Natural killer cell (primary cell): Measurements from ENCODE around the gene TUBB1. TPM values are rescaled to one million over a fixed set of nuclear protein-coding genes. Genes with fewer than 3 reads are reported as not detected.

Experiments
- ATAC-seq, 3 donors: fragments of 150-1000 bp in 2 of 3; fragments of 200-7000 bp in 1 of 3; cut with Tn5 transposase; 1 replicate in 1 of 3; 2 replicates in 2 of 3; pipeline ENCODE4 v1.10.0; 2021; ENCODE audit warnings: mild to moderate bottlenecking in 2 of 3, moderate library complexity in 2 of 3
- DNase-seq, 2 donors: peaks; one replicate each; pipeline versions ENCODE4 v3.0.0 to v3.0.0-alpha.2; 2013 to 2021; ENCODE audit warnings: mixed read lengths in 1 of 2
- H3K27ac ChIP-seq: one replicate; pipeline ENCODE4 v1.5.1; 2013; ENCODE audit warnings: mild to moderate bottlenecking, low read length
- H3K27me3 ChIP-seq: one replicate; pipeline ENCODE4 v1.6.1; 2013; ENCODE audit warnings: low read length; ENCODE audit not compliant: control insufficient read depth, insufficient read depth
- H3K36me3 ChIP-seq: one replicate; pipeline ENCODE4 v1.6.1; 2013; ENCODE audit warnings: low read length; ENCODE audit not compliant: control insufficient read depth, insufficient read depth
- H3K4me1 ChIP-seq: one replicate; pipeline ENCODE4 v1.6.1; 2013; ENCODE audit warnings: low read length; ENCODE audit not compliant: control insufficient read depth, insufficient read depth
- H3K4me3 ChIP-seq: one replicate; pipeline ENCODE4 v1.5.1; 2013; ENCODE audit warnings: low read length
- H3K9me3 ChIP-seq: one replicate; pipeline ENCODE4 v1.6.1; 2013; ENCODE audit warnings: low read length; ENCODE audit not compliant: control insufficient read depth, insufficient read depth
- H3K27ac Mint-ChIP-seq, 2 donors: one replicate each; pipeline ENCODE4 v1.8.0; 2022; ENCODE audit warnings: mild to moderate bottlenecking in 2 of 2, mixed read lengths in 2 of 2, moderate library complexity in 1 of 2
- H3K27me3 Mint-ChIP-seq, 2 donors: one replicate each; pipeline ENCODE4 v1.8.0; 2022; ENCODE audit warnings: low read depth in 2 of 2, mixed read lengths in 2 of 2
- H3K36me3 Mint-ChIP-seq: one replicate; pipeline ENCODE4 v1.8.0; 2022; ENCODE audit warnings: mixed read lengths
- H3K4me1 Mint-ChIP-seq, 2 donors: one replicate each; pipeline ENCODE4 v1.8.0; 2022; ENCODE audit warnings: mixed read lengths in 2 of 2
- H3K4me3 Mint-ChIP-seq: one replicate; pipeline ENCODE4 v1.8.0; 2022; ENCODE audit warnings: mild to moderate bottlenecking, moderate library complexity, mixed read lengths
- H3K9me3 Mint-ChIP-seq, 2 donors: one replicate each; pipeline ENCODE4 v1.8.0; 2022; ENCODE audit warnings: mixed read lengths in 2 of 2
- WGBS: methylation state at CpG from one replicate; pipeline ENCODE4 v1.1.7; 2013; ENCODE audit warnings: missing lambda C conversion rate; ENCODE audit not compliant: insufficient coverage; 5-methylcytosine and 5-hydroxymethylcytosine counted together
- intact Hi-C: fragments of 100-400 bp; cut with micrococcal nuclease; formaldehyde crosslinking; loops from one replicate; pipeline ENCODE4 v1.14.2; 2022
- total RNA-seq, 4 donors: library from RNA; stranded (reverse); fragments of 120-200 nt in 1 of 4; gene quantifications; one replicate each; pipeline versions ENCODE4 v1.2.3 to v1.2.4, GENCODE V29; 2013 to 2022
- TF ChIP-seq, protein P1 (sequence below): fragments of 200-600 bp; IDR thresholded peaks from one replicate; pipeline ENCODE4 v1.8.0; 2022; ENCODE audit warnings: antibody characterized with exemption

The TUBB1 gene
- total RNA-seq, 3 donors from 2014 or later (not counting 1 experiment from before 2014, with no cell fraction given): 4.3 to 46.9 (median 18.8) TPM

DNA sequence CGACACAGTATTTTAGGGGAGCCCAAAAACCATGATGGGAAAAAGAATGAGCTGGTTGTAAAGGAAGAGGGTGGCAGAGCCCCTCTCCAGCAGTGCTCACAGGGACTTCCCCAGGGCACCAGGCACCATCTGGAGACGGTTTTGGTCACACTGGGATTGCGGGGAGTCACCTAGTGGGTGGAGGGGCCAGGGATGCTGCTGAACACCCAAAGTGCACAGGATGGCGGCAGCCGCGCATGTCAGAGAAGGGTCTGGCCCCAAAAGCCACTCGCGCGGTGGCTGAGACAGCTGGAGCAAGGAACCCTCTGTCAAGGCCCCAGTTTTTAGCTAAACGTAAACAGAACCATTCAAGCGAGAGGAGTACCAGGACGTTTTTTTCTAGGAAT is 23.0 kb upstream of the TUBB1 start:
- H3K4me3 ChIP-seq: no peak overlapping the region
- Mint-ChIP-seq H3K27me3 (no peaks in the 10 kb centered on the region), H3K4me1 (peaks cover 0 to 4% of the 10 kb centered on the region in 2 donors), H3K36me3 (peaks cover 6% of the 10 kb centered on the region), H3K9me3 (no peaks in the 10 kb centered on the region), H3K27ac (peak overlapping the region in 1 of 2 donors; percentile 19), H3K4me3 (no peak overlapping the region)
- intact Hi-C loops: no loop called here
- 97% methylated on average over 12 of the region's 12 CpGs for WGBS
- H3K36me3 ChIP-seq: peaks cover 69% of the 10 kb centered on the region
- H3K9me3 ChIP-seq: no peaks in the 10 kb centered on the region
- no peaks in the 10 kb centered on the region for H3K4me1 ChIP-seq
- no peaks in the 10 kb centered on the region for H3K27me3 ChIP-seq
- no peak overlapping the region for H3K27ac ChIP-seq
- no peak for ATAC-seq
- TF ChIP-seq, protein P1, sequence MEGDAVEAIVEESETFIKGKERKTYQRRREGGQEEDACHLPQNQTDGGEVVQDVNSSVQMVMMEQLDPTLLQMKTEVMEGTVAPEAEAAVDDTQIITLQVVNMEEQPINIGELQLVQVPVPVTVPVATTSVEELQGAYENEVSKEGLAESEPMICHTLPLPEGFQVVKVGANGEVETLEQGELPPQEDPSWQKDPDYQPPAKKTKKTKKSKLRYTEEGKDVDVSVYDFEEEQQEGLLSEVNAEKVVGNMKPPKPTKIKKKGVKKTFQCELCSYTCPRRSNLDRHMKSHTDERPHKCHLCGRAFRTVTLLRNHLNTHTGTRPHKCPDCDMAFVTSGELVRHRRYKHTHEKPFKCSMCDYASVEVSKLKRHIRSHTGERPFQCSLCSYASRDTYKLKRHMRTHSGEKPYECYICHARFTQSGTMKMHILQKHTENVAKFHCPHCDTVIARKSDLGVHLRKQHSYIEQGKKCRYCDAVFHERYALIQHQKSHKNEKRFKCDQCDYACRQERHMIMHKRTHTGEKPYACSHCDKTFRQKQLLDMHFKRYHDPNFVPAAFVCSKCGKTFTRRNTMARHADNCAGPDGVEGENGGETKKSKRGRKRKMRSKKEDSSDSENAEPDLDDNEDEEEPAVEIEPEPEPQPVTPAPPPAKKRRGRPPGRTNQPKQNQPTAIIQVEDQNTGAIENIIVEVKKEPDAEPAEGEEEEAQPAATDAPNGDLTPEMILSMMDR: no peak
- DNase-seq: no peak

DNA sequence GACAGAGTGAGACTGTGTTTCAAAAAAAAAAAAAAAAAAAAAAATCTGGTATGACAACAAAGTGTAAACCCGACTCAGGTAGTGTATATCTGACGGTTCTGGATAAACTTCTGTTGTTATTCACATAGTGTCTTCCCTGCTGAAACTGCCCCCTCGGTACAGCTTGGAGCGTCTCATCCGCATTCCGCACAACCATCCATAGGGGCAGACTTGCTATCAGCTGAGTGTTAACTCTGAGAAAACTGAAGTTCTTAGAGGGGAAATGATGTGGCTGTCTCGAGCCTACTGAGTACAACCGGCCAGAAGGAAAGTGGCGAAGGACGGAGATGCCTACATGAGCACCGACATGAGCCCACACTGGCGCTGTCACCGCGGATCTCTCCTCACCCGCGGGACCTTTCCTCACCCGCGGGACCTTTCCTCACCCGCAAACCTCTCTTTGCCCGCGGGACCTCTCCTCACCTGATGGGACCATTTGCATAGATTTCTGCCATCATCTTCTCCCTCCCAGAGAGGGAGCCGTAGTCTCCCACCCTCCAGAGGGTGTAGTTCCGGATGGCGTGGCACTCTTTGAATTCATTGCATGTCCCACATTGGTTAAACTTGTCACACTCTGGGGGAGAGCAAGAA is 22.0 kb upstream of the TUBB1 start:
- H3K36me3 Mint-ChIP-seq: no peaks in the 10 kb centered on the region
- no peak overlapping the region for H3K4me3 Mint-ChIP-seq
- peaks cover 0 to 4% of the 10 kb centered on the region in 2 donors for H3K4me1 Mint-ChIP-seq

DNA sequence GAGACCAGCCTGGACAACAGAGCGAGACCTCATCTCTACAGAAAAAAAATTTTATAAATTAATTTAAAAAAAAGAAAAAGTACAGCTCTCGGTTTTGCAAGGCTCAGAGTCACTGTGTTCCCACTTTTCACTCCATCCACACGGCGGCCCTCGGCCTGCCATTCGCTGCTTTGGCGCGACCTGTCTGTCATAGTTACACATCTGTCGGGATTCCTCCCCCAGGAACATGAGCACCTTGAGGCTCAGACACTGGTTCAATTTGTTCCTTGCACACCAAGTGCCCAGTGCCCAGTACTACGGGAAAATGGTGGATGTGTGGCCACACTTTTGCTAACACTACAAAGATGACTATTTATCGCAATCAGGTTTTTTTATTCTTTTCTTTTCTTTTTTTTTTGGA is 20.6 kb upstream of the TUBB1 start:
- Histone ChIP-seq H3K27me3 (no peaks in the 10 kb centered on the region), H3K9me3 (no peaks in the 10 kb centered on the region), H3K4me3 (no peak overlapping the region), H3K27ac (no peak overlapping the region), H3K4me1 (peaks cover 13% of the 10 kb centered on the region), H3K36me3 (peaks cover 48% of the 10 kb centered on the region)
- 87% methylated on average over 10 of the region's 11 CpGs for WGBS
- peaks cover 1 to 17% of the 10 kb centered on the region in 2 donors for H3K4me1 Mint-ChIP-seq
- ATAC-seq (no peak), DNase-seq (no peak)
- no peak overlapping the region for H3K4me3 Mint-ChIP-seq
- no peaks in the 10 kb centered on the region for H3K27me3 Mint-ChIP-seq
- intact Hi-C loops: no loop called here
- H3K27ac Mint-ChIP-seq: no peak overlapping the region
- H3K36me3 Mint-ChIP-seq: no peaks in the 10 kb centered on the region
- TF ChIP-seq, protein P1: no peak
- no peaks in the 10 kb centered on the region for H3K9me3 Mint-ChIP-seq

More for the DNA sequence above, 22.0 kb upstream of the TUBB1 start:
- intact Hi-C loops: no loop called here
- H3K27me3 Mint-ChIP-seq: no peaks in the 10 kb centered on the region
- Histone ChIP-seq H3K27me3 (no peaks in the 10 kb centered on the region), H3K9me3 (no peaks in the 10 kb centered on the region), H3K36me3 (peaks cover 61% of the 10 kb centered on the region), H3K4me1 (no peaks in the 10 kb centered on the region), H3K4me3 (no peak overlapping the region), H3K27ac (no peak overlapping the region)
- H3K27ac Mint-ChIP-seq: no peak overlapping the region
- DNase-seq (no peak), ATAC-seq (no peak)
- WGBS: 98% methylated on average over 24 of the region's 24 CpGs
- TF ChIP-seq, protein P1: no peak
- H3K9me3 Mint-ChIP-seq: no peaks in the 10 kb centered on the region

DNA sequence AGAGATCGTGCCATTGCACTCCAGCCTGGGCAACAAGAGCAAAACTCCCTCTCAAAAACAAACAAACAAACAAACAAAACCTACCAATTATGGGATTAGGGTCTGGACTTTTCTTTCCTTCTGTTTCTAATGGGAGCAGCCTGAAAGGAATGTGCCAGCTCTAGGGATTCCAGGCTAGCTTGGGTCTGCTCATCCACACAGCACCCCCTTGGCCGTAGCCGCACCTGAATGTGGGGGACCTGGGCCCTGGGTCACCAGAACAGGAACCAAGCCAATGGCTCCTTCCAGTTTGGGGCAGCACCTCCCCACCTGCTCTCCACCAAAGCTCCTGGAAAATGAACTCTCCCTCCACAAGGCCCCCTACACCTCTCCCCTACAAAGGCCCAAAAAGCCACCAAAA is 18.9 kb upstream of the TUBB1 start:
- H3K4me1 Mint-ChIP-seq: peaks cover 13 to 32% of the 10 kb centered on the region in 2 donors
- 67% methylated on average over 3 of the region's 3 CpGs for WGBS
- intact Hi-C loops: no loop called here
- no peak for ATAC-seq
- H3K27me3 Mint-ChIP-seq: no peaks in the 10 kb centered on the region
- H3K4me3 Mint-ChIP-seq: no peak overlapping the region
- TF ChIP-seq, protein P1: no peak
- H3K36me3 Mint-ChIP-seq: no peaks in the 10 kb centered on the region
- no peaks in the 10 kb centered on the region for H3K9me3 Mint-ChIP-seq
- Histone ChIP-seq H3K9me3 (no peaks in the 10 kb centered on the region), H3K36me3 (peaks cover 37% of the 10 kb centered on the region), H3K27me3 (no peaks in the 10 kb centered on the region), H3K27ac (no peak overlapping the region), H3K4me1 (peaks cover 30% of the 10 kb centered on the region), H3K4me3 (no peak overlapping the region)
- DNase-seq: no peak
- no peak overlapping the region for H3K27ac Mint-ChIP-seq
